Inflammatory macrophage (primary cell): Measurements from ENCODE around the gene GRK1.
A peak's percentile ranks its signal among the peaks of the same experiment; 100 is the strongest.

Experiments
- DNase-seq, 2 donors: peaks; one replicate each; pipeline ENCODE4 v3.0.0-alpha.2; 2020 to 2022

The GRK1 gene

DNA sequence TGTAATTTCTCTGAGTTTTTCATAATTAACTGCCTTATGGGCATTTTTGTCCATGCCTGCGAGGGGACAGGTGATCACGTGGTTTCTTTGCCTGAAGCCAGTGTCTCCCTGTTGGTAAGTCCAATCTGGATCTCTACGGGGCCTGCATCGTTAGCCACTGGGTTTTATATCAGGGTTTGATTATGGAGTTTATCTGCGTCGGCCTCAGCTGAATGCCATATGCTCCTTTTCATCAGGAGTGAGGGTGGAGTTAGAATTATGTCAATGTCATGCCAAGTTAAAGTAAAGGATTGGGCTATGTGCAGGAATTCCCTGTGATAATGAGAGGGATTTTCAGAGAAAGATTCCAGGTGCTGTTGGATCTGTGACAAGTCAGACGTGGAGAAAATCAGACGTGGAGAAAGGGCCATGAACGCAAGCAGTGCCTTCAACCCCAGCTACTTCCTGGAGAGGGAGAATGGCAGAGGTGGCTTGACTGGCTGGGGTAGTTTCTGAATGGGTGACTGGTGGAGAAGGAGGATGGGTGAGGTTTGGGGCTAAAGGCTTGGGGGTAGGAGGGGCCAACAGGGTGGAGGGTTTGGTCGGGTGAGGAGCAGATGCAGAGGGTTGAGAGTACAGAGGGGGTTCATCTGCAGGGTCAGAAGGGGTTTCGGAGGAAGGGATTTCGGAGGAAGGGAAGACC, 116.3 kb downstream of the GRK1 start:
- no peak for DNase-seq

DNA sequence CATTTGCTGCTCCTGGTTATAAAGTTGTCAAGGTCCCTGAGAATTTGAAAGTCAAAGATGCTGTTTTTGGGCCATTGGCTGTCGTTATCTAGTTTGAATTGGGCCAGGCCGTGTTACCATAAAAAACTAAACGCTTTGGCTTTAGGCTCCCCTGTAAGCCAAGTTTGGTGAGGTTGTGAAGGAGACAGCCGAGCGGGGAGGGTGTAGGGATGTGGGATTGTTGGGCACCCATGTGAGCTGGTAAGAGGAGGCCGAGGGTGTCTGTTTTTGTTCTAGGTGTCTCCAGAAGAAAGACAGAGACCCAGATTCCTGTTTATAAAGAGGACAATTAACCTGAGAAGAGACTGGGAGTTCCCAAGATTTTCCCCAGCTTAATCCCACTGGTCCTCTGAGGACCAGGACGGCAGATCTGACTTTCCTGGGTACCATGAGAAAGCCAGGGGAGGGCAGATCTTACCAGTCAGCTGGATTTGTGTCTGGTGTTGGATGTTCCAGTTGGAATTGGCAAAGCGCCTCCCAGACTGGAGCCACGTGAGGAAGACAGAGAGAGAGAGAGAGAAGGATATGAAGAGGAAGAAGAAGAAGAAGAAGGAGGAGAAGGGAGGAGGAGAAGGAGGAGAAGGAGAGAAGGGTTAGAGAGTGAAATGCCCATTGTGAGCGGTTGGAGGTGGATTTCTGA, 117.1 kb downstream of the GRK1 start:
- DNase-seq: no peak

DNA sequence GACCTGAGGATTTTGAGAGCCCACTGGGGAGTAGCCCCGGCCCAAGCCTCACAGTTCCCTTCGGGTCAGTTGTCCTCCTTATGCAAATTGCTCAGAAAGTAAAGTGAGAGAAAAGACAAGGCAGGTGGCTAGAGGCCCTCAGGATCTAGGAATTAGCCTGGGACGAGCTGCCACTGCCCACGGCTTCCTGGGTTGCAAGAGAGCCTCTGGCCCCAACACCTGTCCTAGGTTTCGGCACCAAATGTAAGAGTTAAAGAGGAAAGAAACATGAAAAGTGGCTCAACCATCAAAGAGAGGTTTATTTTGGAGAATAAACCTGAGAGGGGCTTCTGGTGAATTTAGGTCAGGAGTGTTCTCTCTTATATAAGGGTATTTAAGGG, 117.6 kb downstream of the GRK1 start:
- DNase-seq: no peak

DNA sequence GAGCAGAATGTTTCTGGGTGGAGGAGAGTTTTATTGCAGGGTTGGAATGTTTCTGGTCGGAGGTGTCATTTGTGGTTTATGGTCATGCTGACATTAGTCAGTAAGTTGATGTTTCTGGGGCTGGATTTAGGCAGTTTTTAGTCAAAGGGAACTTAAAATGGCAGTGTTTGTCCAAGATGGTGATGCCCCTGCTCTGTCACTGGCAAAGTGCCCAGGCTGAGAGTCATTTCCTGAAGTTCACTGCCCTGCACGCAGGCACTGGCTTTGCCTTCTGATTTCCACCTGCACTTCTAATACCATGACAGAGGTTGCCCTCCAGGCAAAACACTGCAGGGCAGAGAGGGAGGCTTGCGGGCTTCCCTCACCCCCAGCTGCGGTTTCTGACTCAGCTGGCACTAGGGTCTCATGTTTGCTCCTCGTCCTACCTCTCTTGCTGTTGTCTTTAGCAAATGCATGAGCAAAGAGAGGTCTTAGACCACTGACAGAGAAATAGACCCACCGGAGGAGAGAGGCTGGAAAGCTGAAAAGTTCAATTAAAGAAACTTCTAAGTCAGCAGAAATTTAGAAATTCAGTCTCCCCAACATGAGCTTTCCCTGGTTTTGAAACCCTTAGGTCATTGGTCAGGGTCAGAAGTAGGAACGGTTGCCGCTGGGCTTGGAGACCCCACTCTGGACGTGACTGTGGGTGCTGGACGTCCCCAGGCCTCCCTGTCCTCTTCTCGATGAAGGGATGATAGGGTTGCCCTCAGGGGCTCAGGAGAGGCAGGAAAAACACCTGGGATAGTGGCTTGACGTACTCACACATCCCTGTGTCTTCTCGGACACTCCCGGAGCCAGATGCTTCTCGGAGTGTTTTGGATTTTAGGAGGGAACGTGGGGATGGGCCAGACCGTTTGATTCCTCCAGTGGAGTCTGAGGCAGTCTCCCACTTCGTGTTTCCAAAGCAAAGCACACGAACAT, 118.3 kb downstream of the GRK1 start:
- peak in 1 of 2 donors; percentile 30 for DNase-seq

DNA sequence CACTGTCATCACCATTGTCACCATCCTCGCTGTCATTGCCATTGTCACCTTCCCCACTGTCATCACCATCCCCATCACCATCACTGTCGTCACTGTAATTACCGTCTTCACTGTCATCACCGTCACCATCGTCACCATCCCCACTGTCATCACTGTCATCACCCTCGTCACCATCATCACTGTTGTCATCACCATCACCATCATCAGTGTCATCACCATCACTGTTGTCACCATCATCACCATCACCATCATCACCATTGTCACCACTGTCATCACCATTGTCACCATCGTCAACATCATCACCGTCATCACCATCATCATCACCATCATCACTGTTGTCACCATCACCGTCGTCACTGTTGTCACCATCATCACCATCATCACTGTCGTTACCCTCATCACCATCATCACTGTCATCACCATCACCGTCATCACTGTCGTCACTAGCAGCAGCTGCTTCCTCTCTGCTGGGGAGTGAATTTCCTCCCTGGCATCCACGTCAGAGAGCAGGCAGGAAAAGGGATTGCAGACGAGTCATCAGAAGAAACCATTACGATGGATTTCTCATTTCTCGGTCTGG, 119.3 kb downstream of the GRK1 start:
- no peak for DNase-seq
